HFFc6 (cell line): ENCODE measurements around the gene COA8. TPM values are rescaled to one million over a fixed set of nuclear protein-coding genes. Genes with fewer than 3 reads are reported as not detected.

ENCODE experiments used
- DNase-seq: peaks from one replicate; pipeline ENCODE4 v3.0.0-alpha.2; 2018
- H3K27ac Mint-ChIP-seq: 2 replicates; pipeline ENCODE4 v1.8.0; 2020; ENCODE audit warnings: mild to moderate bottlenecking, mixed read lengths
- H3K27me3 Mint-ChIP-seq: 2 replicates; pipeline ENCODE4 v1.8.0; 2021; ENCODE audit warnings: mild to moderate bottlenecking, moderate library complexity, mixed read lengths; ENCODE audit not compliant: insufficient read depth
- H3K36me3 Mint-ChIP-seq: 2 replicates; pipeline ENCODE4 v1.8.0; 2021; ENCODE audit warnings: low read depth, mixed read lengths
- H3K4me1 Mint-ChIP-seq: 2 replicates; pipeline ENCODE4 v1.8.0; 2020; ENCODE audit warnings: low read depth, mixed read lengths
- H3K4me3 Mint-ChIP-seq: 2 replicates; pipeline ENCODE4 v1.8.0; 2020; ENCODE audit warnings: mild to moderate bottlenecking, moderate library complexity, mixed read lengths
- H3K9me3 Mint-ChIP-seq: 2 replicates; pipeline ENCODE4 v1.8.0; 2020; ENCODE audit warnings: mild to moderate bottlenecking, mixed read lengths
- CTCF ChIP-seq: fragments of 200-600 bp; sonication (generic); IDR thresholded peaks from 2 replicates; pipeline ENCODE4 v1.5.0; 2021; ENCODE audit warnings: antibody characterized with exemption, mild to moderate bottlenecking
- total RNA-seq, 6 experiments: library from RNA; stranded (reverse); fragmentation: NEBNext Ultra II Directional; extraction: Animal tissue kit (Norgen Biotek cat#: 25700); gene quantifications; 2 replicates in 1 of 6; 3 replicates in 5 of 6; pipeline ENCODE4 v1.2.3, GENCODE V29; 2021

The COA8 gene
- total RNA-seq, 6 experiments from 2014 or later = 38.7 to 54.8 (median 46.9) TPM

- peak; percentile 18; the same call in 1 of the 2 replicates for TF ChIP-seq CTCF
- Mint-ChIP-seq H3K4me3 (no peak overlapping the region), H3K9me3 (no peaks in the 10 kb centered on the region), H3K27me3 (peaks cover 5% of the 10 kb centered on the region), H3K36me3 (no peaks in the 10 kb centered on the region), H3K27ac (peak overlapping the region; percentile 98), H3K4me1 (peaks cover 18% of the 10 kb centered on the region)
- no peak for DNase-seq
These were observed 20.8 kb upstream of the COA8 start for GRCh38 chr14:103541709-103542604.

- DNase-seq = no peak
- no peaks in the 10 kb centered on the region for H3K9me3 Mint-ChIP-seq
- H3K4me3 Mint-ChIP-seq = no peak overlapping the region
- no peaks in the 10 kb centered on the region for H3K36me3 Mint-ChIP-seq
- peaks cover 4% of the 10 kb centered on the region for H3K27me3 Mint-ChIP-seq
- TF ChIP-seq CTCF = no peak
- peaks cover 15% of the 10 kb centered on the region for H3K4me1 Mint-ChIP-seq
- no peak overlapping the region for H3K27ac Mint-ChIP-seq
These were observed 20.1 kb upstream of the COA8 start for GRCh38 chr14:103542605-103543088.

DNA sequence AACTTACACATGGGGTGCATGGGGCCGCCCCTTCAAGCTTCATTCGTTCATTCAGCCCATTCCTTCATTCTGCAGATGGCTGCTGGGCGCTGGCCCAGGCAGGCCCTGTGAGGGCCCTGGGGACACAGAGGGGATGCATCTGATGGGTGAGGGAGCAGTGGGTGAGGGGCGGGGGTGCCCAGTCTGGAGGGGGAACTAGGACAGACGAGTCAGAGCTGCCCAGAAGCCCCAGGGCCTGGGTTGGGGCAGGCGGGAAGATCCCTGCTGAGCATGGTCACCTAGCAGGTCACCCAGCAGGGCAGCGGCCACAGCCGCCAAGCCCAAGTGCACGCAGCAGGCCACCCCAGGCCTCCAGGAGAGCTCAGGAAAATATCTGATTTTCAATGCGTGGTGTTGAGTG, 19.6 kb upstream of the COA8 start:
- TF ChIP-seq CTCF = no peak
- Mint-ChIP-seq H3K27me3 (peaks cover 4% of the 10 kb centered on the region), H3K4me3 (no peak overlapping the region), H3K9me3 (no peaks in the 10 kb centered on the region), H3K4me1 (peaks cover 15% of the 10 kb centered on the region), H3K27ac (no peak overlapping the region), H3K36me3 (no peaks in the 10 kb centered on the region)
- DNase-seq = no peak

DNA sequence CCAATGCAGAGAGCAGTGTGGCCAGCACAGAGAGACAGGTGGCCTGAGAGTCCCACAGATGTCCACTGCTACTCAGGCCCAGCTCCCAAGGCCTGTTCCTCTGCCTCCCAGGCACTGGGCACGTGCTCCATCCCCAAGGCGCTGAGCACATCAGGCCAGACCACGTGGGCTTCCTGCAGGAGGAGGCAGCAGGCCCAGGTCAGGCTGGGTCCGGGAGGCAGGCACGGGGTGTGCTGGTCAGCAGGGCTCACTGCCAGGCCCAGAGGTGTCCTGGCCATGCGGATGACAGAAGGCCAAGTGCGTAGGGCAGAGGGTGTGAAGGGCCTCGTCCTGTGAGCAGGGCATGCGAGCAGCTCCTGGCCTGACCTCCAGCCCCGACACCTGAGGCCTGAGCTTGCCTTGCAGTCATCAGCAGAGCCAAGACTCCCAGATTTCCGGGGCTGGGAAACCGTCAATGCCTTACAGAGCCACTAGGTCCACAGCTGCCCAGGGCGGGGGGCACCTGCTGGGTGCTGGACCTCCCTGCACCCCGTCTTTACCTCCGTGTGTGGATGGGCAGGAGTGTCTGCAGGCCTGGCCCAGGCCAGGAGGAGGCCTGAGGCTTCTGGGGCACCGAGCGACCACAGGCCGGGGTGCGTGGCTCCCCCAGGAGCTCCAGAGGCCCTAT, 18.9 kb upstream of the COA8 start:
- no peak overlapping the region for H3K4me3 Mint-ChIP-seq
- no peak for DNase-seq

More for the DNA sequence above, 18.9 kb upstream of the COA8 start:
- H3K9me3 Mint-ChIP-seq = no peaks in the 10 kb centered on the region
- no peak for TF ChIP-seq CTCF
- no peaks in the 10 kb centered on the region for H3K36me3 Mint-ChIP-seq
- no peak overlapping the region for H3K27ac Mint-ChIP-seq
- H3K27me3 Mint-ChIP-seq = peaks cover 4% of the 10 kb centered on the region
- H3K4me1 Mint-ChIP-seq = peaks cover 15% of the 10 kb centered on the region
